ENCODE data around the gene MLH1. TPM values are rescaled to one million over a fixed set of nuclear protein-coding genes. Genes with fewer than 3 reads are reported as not detected.

Gene MLH1
- total RNA-seq, 2 experiments from 2014 or later, result 89.6 to 93.7 TPM

DNA sequence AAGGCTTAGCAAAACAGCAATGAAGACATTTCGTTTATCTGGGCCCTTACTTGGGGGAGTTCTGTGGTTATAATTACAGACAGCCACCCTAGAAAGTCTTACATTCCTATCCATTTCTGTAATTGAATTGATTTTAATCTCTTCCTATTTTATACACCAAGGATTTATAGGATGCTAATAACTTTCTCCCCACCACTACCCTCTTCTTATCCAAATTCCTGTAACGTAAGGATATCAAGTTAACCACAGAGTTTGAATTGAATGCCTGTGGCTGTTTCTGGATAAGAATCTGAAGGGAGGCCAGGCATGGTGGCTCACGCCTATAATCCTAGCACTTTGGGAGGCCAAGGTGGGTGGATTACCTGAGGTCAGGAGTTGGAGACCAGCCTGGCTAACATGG lies 78.6 kb downstream of the MLH1 start:
- DNase-seq (no peak), ATAC-seq (no peak)
- Mint-ChIP-seq H3K9me3 (no peaks in the 10 kb centered on the region), H3K27ac (no peak overlapping the region), H3K36me3 (ENCODE audit: low read depth) (peaks cover 18% of the 10 kb centered on the region), H3K4me1 (ENCODE audit: low read depth) (peaks cover 13% of the 10 kb centered on the region), H3K4me3 (no peak overlapping the region), H3K27me3 (no peaks in the 10 kb centered on the region)
- CTCF ChIA-PET, result interaction anchor here (1.0 kb wide), 1 partner anchor 172 kb away, joined by 3 read pairs; no protein-coding TSS in a partner anchor
- POLR2A ChIA-PET, result no interaction called here
- TF ChIP-seq, protein P1, sequence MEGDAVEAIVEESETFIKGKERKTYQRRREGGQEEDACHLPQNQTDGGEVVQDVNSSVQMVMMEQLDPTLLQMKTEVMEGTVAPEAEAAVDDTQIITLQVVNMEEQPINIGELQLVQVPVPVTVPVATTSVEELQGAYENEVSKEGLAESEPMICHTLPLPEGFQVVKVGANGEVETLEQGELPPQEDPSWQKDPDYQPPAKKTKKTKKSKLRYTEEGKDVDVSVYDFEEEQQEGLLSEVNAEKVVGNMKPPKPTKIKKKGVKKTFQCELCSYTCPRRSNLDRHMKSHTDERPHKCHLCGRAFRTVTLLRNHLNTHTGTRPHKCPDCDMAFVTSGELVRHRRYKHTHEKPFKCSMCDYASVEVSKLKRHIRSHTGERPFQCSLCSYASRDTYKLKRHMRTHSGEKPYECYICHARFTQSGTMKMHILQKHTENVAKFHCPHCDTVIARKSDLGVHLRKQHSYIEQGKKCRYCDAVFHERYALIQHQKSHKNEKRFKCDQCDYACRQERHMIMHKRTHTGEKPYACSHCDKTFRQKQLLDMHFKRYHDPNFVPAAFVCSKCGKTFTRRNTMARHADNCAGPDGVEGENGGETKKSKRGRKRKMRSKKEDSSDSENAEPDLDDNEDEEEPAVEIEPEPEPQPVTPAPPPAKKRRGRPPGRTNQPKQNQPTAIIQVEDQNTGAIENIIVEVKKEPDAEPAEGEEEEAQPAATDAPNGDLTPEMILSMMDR (IDR thresholded peaks at IDR 0.05), result no peak
- intact Hi-C loops (cut with micrococcal nuclease), result no loop called here

GRCh38 chr3:37072892-37073291 lies 79.6 kb downstream of the MLH1 start:
- H3K4me1 Mint-ChIP-seq (ENCODE audit: low read depth), result peaks cover 13% of the 10 kb centered on the region
- peaks cover 21% of the 10 kb centered on the region for H3K36me3 Mint-ChIP-seq (ENCODE audit: low read depth)
- ATAC-seq (no peak), DNase-seq (peak; percentile 32)
- H3K27ac Mint-ChIP-seq, result no peak overlapping the region
- intact Hi-C loops (cut with micrococcal nuclease), result no loop called here
- ChIA-PET CTCF (interaction anchor here (1.0 kb wide), 1 partner anchor 171 kb away, joined by 3 read pairs; no protein-coding TSS in a partner anchor), POLR2A (no interaction called here)
- H3K9me3 Mint-ChIP-seq, result no peaks in the 10 kb centered on the region
- no peak overlapping the region for H3K4me3 Mint-ChIP-seq
- no peaks in the 10 kb centered on the region for H3K27me3 Mint-ChIP-seq
- TF ChIP-seq, protein P1 (IDR thresholded peaks at IDR 0.05), result no peak

GRCh38 chr3:37074178-37074577 lies 80.9 kb downstream of the MLH1 start:
- H3K27ac Mint-ChIP-seq, result no peak overlapping the region
- H3K27me3 Mint-ChIP-seq, result no peaks in the 10 kb centered on the region
- ChIA-PET CTCF (no interaction called here), POLR2A (no interaction called here)
- no peak overlapping the region for H3K4me3 Mint-ChIP-seq
- H3K36me3 Mint-ChIP-seq (ENCODE audit: low read depth), result peaks cover 16% of the 10 kb centered on the region
- H3K9me3 Mint-ChIP-seq, result no peaks in the 10 kb centered on the region
- peaks cover 13% of the 10 kb centered on the region for H3K4me1 Mint-ChIP-seq (ENCODE audit: low read depth)
- intact Hi-C loops (cut with micrococcal nuclease), result no loop called here
- DNase-seq (no peak), ATAC-seq (peak; percentile 49)
- TF ChIP-seq, protein P1 (IDR thresholded peaks at IDR 0.05), result no peak

GRCh38 chr3:37075955-37076354 lies 82.6 kb downstream of the MLH1 start:
- ATAC-seq (no peak), DNase-seq (no peak)
- no peak overlapping the region for H3K27ac Mint-ChIP-seq
- peaks cover 13% of the 10 kb centered on the region for H3K4me1 Mint-ChIP-seq (ENCODE audit: low read depth)
- POLR2A ChIA-PET, result no interaction called here
- no peaks in the 10 kb centered on the region for H3K27me3 Mint-ChIP-seq
- CTCF ChIA-PET, result no interaction called here
- H3K36me3 Mint-ChIP-seq (ENCODE audit: low read depth), result peaks cover 12% of the 10 kb centered on the region
- TF ChIP-seq, protein P1 (IDR thresholded peaks at IDR 0.05), result no peak
- no peak overlapping the region for H3K4me3 Mint-ChIP-seq
- intact Hi-C loops (cut with micrococcal nuclease), result no loop called here
- no peaks in the 10 kb centered on the region for H3K9me3 Mint-ChIP-seq

DNA sequence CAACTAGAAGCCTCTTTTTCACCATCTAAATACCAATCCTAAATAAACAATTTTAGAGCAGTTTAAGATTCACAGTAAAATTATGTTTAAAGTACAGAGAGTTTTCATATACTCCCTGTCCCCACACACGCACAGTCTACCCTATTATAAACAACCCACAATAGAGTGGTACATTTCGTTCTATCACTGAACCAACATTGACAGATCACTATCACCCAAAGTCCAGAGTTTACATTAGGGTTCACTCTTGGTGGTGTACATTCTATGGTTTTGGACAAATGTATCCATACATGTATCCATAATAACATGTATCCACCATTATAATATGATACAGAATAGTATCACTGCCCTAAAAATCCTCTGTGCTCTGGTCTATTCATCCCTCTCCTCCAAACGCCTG lies 89.0 kb downstream of the MLH1 start:
- Mint-ChIP-seq H3K36me3 (ENCODE audit: low read depth) (no peaks in the 10 kb centered on the region), H3K27ac (no peak overlapping the region), H3K4me1 (ENCODE audit: low read depth) (no peaks in the 10 kb centered on the region), H3K27me3 (no peaks in the 10 kb centered on the region), H3K4me3 (no peak overlapping the region), H3K9me3 (no peaks in the 10 kb centered on the region)
- POLR2A ChIA-PET, result no interaction called here
- intact Hi-C loops (cut with micrococcal nuclease), result no loop called here
- CTCF ChIA-PET, result no interaction called here
- ATAC-seq, result no peak
- TF ChIP-seq, protein P1 (IDR thresholded peaks at IDR 0.05), result no peak
- DNase-seq, result no peak

All from activated CD8-positive, alpha-beta T cell treated with anti-CD3 and anti-CD28 coated beads for 36 hours (primary cell).